WTC11 (cell line): ENCODE measurements around the gene ZGPAT.

Experiments
- CBFB ChIP-seq: sonication (generic); formaldehyde crosslinking; IDR thresholded peaks from 2 replicates; pipeline ENCODE4 v1.8.1; 2022; ENCODE audit warnings: mild to moderate bottlenecking, low read depth, missing genetic modification reagents
- IRF2 ChIP-seq: sonication (generic); formaldehyde crosslinking; IDR thresholded peaks from 2 replicates; pipeline ENCODE4 v1.8.0; 2022; ENCODE audit warnings: low read depth, missing genetic modification reagents, borderline replicate concordance
- JAZF1 ChIP-seq: fragments of 250-450 bp; sonication (Bioruptor Pico); IDR thresholded peaks from 2 replicates; pipeline ENCODE4 v1.9.0; 2021; ENCODE audit warnings: moderate library complexity, mild to moderate bottlenecking, inconsistent platforms
- NR2C2 ChIP-seq: sonication (generic); formaldehyde crosslinking; IDR thresholded peaks from 2 replicates; pipeline ENCODE4 v1.8.0; 2022; ENCODE audit warnings: mild to moderate bottlenecking, missing genetic modification reagents
- SP1 ChIP-seq: sonication (generic); formaldehyde crosslinking; conservative IDR thresholded peaks from 2 replicates; pipeline ENCODE4 v1.8.1; 2022; ENCODE audit warnings: missing genetic modification reagents
- TCF7 ChIP-seq: sonication (generic); formaldehyde crosslinking; IDR thresholded peaks from 2 replicates; pipeline ENCODE4 v1.8.0; 2022; ENCODE audit warnings: mild to moderate bottlenecking, low read depth, missing genetic modification reagents, moderate library complexity
- TEAD4 ChIP-seq: sonication (generic); formaldehyde crosslinking; IDR thresholded peaks from 2 replicates; pipeline ENCODE4 v1.8.0; 2022; ENCODE audit warnings: mild to moderate bottlenecking, missing genetic modification reagents
- TF ChIP-seq, protein P1 (sequence below): sonication (generic); formaldehyde crosslinking; IDR thresholded peaks from 2 replicates; pipeline ENCODE4 v1.8.1; 2022; ENCODE audit warnings: missing genetic modification reagents, borderline replicate concordance
- TF ChIP-seq, protein P2 (sequence below): fragments of 200-600 bp; IDR thresholded peaks from 2 replicates; pipeline ENCODE4 v1.8.0; 2022; ENCODE audit warnings: antibody characterized with exemption
- TF ChIP-seq, protein P3 (sequence below): sonication (generic); formaldehyde crosslinking; IDR thresholded peaks from 2 replicates; pipeline ENCODE4 v1.8.1; 2023; ENCODE audit warnings: mild to moderate bottlenecking, missing genetic modification reagents
- TF ChIP-seq, protein P4 (sequence below): fragments of 250-450 bp; sonication (Bioruptor Pico); IDR thresholded peaks from 2 replicates; pipeline ENCODE4 v2.1.2; 2022; ENCODE audit warnings: mild to moderate bottlenecking, moderate library complexity

DNA sequence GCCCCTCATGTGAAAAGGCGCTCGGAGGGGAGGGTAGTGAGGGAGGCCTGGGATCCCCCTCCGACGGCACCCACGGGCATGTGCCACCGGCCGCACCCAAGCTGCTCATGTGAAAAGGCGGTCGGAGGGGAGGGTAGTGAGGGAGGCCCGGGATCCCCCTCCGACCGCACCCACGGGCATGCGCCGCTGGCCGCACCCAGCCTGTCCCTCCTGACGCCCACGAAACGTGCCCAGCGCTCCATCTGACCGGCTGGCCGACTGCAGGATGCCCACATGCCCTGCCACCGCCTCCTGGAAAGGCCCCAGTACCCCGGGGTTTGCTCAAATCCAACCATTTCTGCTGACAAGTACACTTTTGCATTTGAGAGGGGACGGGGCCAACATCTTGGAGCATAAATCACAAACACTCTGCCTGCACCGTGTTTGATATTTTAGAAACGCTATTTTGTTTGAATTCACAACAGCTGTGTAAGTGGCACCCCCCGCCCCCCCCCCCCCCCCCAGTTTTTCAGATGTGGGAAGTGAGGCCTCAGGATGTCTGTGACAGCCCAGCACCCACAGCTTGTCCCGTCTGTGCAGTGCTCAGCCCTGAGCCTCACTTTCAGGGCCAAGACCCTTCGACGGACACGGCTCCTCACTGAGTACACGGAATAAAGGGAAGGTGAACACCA lies 65.9 kb downstream of the ZGPAT start:
- TF ChIP-seq, protein P1, sequence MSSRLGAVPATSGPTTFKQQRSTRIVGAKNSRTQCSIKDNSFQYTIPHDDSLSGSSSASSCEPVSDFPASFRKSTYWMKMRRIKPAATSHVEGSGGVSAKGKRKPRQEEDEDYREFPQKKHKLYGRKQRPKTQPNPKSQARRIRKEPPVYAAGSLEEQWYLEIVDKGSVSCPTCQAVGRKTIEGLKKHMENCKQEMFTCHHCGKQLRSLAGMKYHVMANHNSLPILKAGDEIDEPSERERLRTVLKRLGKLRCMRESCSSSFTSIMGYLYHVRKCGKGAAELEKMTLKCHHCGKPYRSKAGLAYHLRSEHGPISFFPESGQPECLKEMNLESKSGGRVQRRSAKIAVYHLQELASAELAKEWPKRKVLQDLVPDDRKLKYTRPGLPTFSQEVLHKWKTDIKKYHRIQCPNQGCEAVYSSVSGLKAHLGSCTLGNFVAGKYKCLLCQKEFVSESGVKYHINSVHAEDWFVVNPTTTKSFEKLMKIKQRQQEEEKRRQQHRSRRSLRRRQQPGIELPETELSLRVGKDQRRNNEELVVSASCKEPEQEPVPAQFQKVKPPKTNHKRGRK (CRISPR knock-in tag): no peak
- TF ChIP-seq, protein P2, sequence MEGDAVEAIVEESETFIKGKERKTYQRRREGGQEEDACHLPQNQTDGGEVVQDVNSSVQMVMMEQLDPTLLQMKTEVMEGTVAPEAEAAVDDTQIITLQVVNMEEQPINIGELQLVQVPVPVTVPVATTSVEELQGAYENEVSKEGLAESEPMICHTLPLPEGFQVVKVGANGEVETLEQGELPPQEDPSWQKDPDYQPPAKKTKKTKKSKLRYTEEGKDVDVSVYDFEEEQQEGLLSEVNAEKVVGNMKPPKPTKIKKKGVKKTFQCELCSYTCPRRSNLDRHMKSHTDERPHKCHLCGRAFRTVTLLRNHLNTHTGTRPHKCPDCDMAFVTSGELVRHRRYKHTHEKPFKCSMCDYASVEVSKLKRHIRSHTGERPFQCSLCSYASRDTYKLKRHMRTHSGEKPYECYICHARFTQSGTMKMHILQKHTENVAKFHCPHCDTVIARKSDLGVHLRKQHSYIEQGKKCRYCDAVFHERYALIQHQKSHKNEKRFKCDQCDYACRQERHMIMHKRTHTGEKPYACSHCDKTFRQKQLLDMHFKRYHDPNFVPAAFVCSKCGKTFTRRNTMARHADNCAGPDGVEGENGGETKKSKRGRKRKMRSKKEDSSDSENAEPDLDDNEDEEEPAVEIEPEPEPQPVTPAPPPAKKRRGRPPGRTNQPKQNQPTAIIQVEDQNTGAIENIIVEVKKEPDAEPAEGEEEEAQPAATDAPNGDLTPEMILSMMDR: no peak
- no peak for TF ChIP-seq SP1 (CRISPR knock-in tag)
- no peak for TF ChIP-seq TEAD4
- TF ChIP-seq, protein P3, sequence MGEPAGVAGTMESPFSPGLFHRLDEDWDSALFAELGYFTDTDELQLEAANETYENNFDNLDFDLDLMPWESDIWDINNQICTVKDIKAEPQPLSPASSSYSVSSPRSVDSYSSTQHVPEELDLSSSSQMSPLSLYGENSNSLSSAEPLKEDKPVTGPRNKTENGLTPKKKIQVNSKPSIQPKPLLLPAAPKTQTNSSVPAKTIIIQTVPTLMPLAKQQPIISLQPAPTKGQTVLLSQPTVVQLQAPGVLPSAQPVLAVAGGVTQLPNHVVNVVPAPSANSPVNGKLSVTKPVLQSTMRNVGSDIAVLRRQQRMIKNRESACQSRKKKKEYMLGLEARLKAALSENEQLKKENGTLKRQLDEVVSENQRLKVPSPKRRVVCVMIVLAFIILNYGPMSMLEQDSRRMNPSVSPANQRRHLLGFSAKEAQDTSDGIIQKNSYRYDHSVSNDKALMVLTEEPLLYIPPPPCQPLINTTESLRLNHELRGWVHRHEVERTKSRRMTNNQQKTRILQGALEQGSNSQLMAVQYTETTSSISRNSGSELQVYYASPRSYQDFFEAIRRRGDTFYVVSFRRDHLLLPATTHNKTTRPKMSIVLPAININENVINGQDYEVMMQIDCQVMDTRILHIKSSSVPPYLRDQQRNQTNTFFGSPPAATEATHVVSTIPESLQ (CRISPR knock-in tag): no peak
- no peak for TF ChIP-seq NR2C2 (CRISPR knock-in tag)
- TF ChIP-seq TCF7 (CRISPR knock-in tag): no peak
- no peak for TF ChIP-seq CBFB (CRISPR knock-in tag)
- TF ChIP-seq JAZF1 (CRISPR knock-in tag): no peak
- TF ChIP-seq IRF2 (CRISPR knock-in tag): no peak
- TF ChIP-seq, protein P4, sequence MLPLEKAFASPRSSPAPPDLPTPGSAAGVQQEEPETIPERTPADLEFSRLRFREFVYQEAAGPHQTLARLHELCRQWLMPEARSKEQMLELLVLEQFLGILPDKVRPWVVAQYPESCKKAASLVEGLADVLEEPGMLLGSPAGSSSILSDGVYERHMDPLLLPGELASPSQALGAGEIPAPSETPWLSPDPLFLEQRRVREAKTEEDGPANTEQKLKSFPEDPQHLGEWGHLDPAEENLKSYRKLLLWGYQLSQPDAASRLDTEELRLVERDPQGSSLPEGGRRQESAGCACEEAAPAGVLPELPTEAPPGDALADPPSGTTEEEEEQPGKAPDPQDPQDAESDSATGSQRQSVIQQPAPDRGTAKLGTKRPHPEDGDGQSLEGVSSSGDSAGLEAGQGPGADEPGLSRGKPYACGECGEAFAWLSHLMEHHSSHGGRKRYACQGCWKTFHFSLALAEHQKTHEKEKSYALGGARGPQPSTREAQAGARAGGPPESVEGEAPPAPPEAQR (CRISPR knock-in tag): no peak
